Measurements from ENCODE around the gene CLEC18B. TPM values are rescaled to one million over a fixed set of nuclear protein-coding genes. Genes with fewer than 3 reads are reported as not detected.
"Not testable (repeated sequence)": the region's sequence is repeated elsewhere in the genome, so short reads cannot be mapped to it uniquely, and the experiment has no call there.

Gene CLEC18B
- total and polyA plus RNA-seq, 2 of the 4 experiments (the other 2 are of a cell fraction), result 0.17 TPM; not detected in 1

GRCh38 chr16:74443624-74444346 lies 22.5 kb upstream of the CLEC18B start:
- H4K20me1 ChIP-seq (ENCODE audit: insufficient read depth, low read length); H2BK20ac ChIP-seq (ENCODE audit: low read depth, low read length); H2BK120ac ChIP-seq (ENCODE audit: low read depth, low read length); CTCF ChIA-PET; H3K14ac ChIP-seq (replicated peaks; ENCODE audit: low read depth, low read length); H3K9me3 ChIP-seq (ENCODE audit: control insufficient read depth, insufficient read depth, low read length); H2BK15ac ChIP-seq (ENCODE audit: low read depth, low read length); H3K18ac ChIP-seq (ENCODE audit: low read depth, low read length); H3K9me1 ChIP-seq (ENCODE audit: insufficient read depth, low read length); H3K4me1 ChIP-seq (ENCODE audit: control insufficient read depth, insufficient read depth, low read length); intact Hi-C loops (cut with micrococcal nuclease); H3K4me3 ChIP-seq (ENCODE audit: insufficient read depth, low read depth, low read length); H3K9ac ChIP-seq (ENCODE audit: low read depth, low read length); H3K27me3 ChIP-seq (ENCODE audit: control insufficient read depth, insufficient read depth, low read length); H2AK5ac ChIP-seq (ENCODE audit: low read depth, low read length); in situ Hi-C loops (cut with MboI; ENCODE audit: low sequenced_read_pairs); dilution Hi-C loops (cut with HindIII; ENCODE audit: low sequenced_read_pairs, unreplicated experiment); H4K91ac ChIP-seq (ENCODE audit: insufficient read depth, low read depth, low read length); ATAC-seq (ENCODE audit: low read depth); H3K4ac ChIP-seq (ENCODE audit: low read depth, low read length); H4K8ac ChIP-seq (ENCODE audit: low read depth in 2 of 2, low read length in 2 of 2); H2BK5ac ChIP-seq (ENCODE audit: low read depth, low read length, poor library complexity, severe bottlenecking); BruUV-seq (replicated peaks); H2AK9ac ChIP-seq (replicated peaks; ENCODE audit: low read depth, low read length, poor library complexity); H3K36me3 ChIP-seq (ENCODE audit: control insufficient read depth, insufficient read depth, low read length); H3K56ac ChIP-seq (ENCODE audit: extremely low read depth, insufficient read depth, low read length); H2AFZ ChIP-seq (replicated peaks; ENCODE audit: low read length, poor library complexity); H3K23ac ChIP-seq (ENCODE audit: low read depth, low read length); H4K5ac ChIP-seq (ENCODE audit: low read depth, low read length); DNase-seq; H3K27ac ChIP-seq (ENCODE audit: insufficient read depth, low read length); H3K4me2 ChIP-seq (ENCODE audit: low read depth, low read length): not testable (repeated sequence)
- H3K79me1 ChIP-seq (ENCODE audit: low read depth in 1 of 2, low read length in 2 of 2), result peaks cover 3 to 22% of the 10 kb centered on the region in 2 experiments; a peak in 2 of 4 replicates
- POLR2A ChIA-PET (ENCODE audit: unreplicated experiment), result interaction anchor here (0.6 to 0.7 kb wide), 2 partner anchors 191 to 204 kb away, joined by 16 to 28 read pairs; no protein-coding TSS in a partner anchor
- whole genome bisulfite sequencing, 2 experiments (ENCODE audit: extremely low coverage in 2 of 2, insufficient read length in 1 of 2), result 100% methylated on average over 6 of the region's 13 CpGs; no CpG with 5 or more reads in 1 of the 2 experiments

All from IMR-90 (cell line).